Prostate gland (tissue), 2 donors: ENCODE measurements around the gene TRUB1.

ENCODE experiments used
- POLR2A ChIP-seq: fragments of 450-650 bp; IDR thresholded peaks from one replicate; pipeline ENCODE4 v1.6.1; 2016; ENCODE audit warnings: antibody characterized with exemption, mild to moderate bottlenecking
- POLR2AphosphoS5 ChIP-seq: sonication (generic); formaldehyde crosslinking; IDR thresholded peaks from one replicate; pipeline ENCODE4 v1.6.1; 2017; ENCODE audit warnings: antibody characterized with exemption
- TF ChIP-seq, protein P1 (sequence below), 4 experiments: fragments of 200-600 bp in 2 of 4; fragments of 450-650 bp in 2 of 4; sonication (generic) in 2 of 4; IDR thresholded peaks; 1 replicate in 3 of 4; 2 replicates in 1 of 4; pipeline ENCODE4 v1.5.1; 2016 to 2019; ENCODE audit warnings: antibody characterized with exemption in 4 of 4, mild to moderate bottlenecking in 2 of 4, moderate library complexity in 2 of 4

GRCh38 chr10:114962441-114962840 is 24.4 kb downstream of the TRUB1 start:
- TF ChIP-seq, protein P1, sequence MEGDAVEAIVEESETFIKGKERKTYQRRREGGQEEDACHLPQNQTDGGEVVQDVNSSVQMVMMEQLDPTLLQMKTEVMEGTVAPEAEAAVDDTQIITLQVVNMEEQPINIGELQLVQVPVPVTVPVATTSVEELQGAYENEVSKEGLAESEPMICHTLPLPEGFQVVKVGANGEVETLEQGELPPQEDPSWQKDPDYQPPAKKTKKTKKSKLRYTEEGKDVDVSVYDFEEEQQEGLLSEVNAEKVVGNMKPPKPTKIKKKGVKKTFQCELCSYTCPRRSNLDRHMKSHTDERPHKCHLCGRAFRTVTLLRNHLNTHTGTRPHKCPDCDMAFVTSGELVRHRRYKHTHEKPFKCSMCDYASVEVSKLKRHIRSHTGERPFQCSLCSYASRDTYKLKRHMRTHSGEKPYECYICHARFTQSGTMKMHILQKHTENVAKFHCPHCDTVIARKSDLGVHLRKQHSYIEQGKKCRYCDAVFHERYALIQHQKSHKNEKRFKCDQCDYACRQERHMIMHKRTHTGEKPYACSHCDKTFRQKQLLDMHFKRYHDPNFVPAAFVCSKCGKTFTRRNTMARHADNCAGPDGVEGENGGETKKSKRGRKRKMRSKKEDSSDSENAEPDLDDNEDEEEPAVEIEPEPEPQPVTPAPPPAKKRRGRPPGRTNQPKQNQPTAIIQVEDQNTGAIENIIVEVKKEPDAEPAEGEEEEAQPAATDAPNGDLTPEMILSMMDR (IDR thresholded peaks at IDR 0.05), result no peak
- TF ChIP-seq POLR2A (no peak), POLR2AphosphoS5 (no peak)
